HepG2 (cell line): ENCODE data around the gene BCL2L2. TPM values are rescaled to one million over a fixed set of nuclear protein-coding genes. Genes with fewer than 3 reads are reported as not detected.

ENCODE experiments used
- ATAC-seq: fragments of 200-7000 bp; cut with Tn5 transposase; 3 replicates; pipeline ENCODE4 v1.9.1; 2020; ENCODE audit warnings: mild to moderate bottlenecking, moderate library complexity
- BruUV-seq: library from RNA; stranded (reverse); fragments of 400-500 nt; replicated peaks from 2 replicates; lab custom pipeline; 2021; lab: Mats Ljungman, UMichigan
- CTCF ChIA-PET: fragments of 300-600 bp; formaldehyde crosslinking; extraction: SDS; loops from one replicate; lab custom pipeline; 2021; ENCODE audit warnings: low total read pairs, inconsistent platforms, low intra/inter-chr PET ratio; lab: Yijun Ruan, JAX
- POLR2A ChIA-PET: fragments of 350-600 bp; sonication (Branson Sonifier 250); formaldehyde crosslinking; loops from one replicate; lab custom pipeline; 2020; ENCODE audit warnings: antibody characterized with exemption, inconsistent platforms; lab: Yijun Ruan, JAX
- DNase-seq: peaks from one replicate; pipeline ENCODE4 v3.0.0-alpha.2; 2015; ENCODE audit warnings: low spot score
- FAIRE-seq: peaks from 3 replicates; lab custom pipeline; 2011; peaks lifted over from hg19 to GRCh38; lab: Jason Lieb, UNC
- H2AFZ ChIP-seq: one replicate; pipeline ENCODE4 v1.6.1; 2011; ENCODE audit warnings: low read length, inconsistent platforms
- H3K27ac ChIP-seq: fragments of 300-600 bp; 3 replicates; pipeline ENCODE4 v1.8.0; 2011; ENCODE audit warnings: mixed run types, mild to moderate bottlenecking, mixed read lengths, low read length, inconsistent platforms; ENCODE audit not compliant: insufficient read depth; ENCODE audit errors: extremely low read length
- H3K27me3 ChIP-seq, 2 experiments: fragments of 200-600 bp in 1 of 2; 2 replicates in 1 of 2; 3 replicates in 1 of 2; pipeline versions ENCODE4 v1.6.0 to v1.8.0; 2011; ENCODE audit warnings: low read length in 2 of 2, mild to moderate bottlenecking in 2 of 2, moderate library complexity in 2 of 2, inconsistent platforms in 1 of 2; ENCODE audit not compliant: insufficient read depth in 2 of 2, control insufficient read depth in 1 of 2
- H3K36me3 ChIP-seq, 2 experiments: fragments of 200-600 bp in 1 of 2; replicated peaks in 1 of 2; 2 replicates in 1 of 2; 3 replicates in 1 of 2; pipeline versions ENCODE4 v1.5.1 to v1.8.0; 2011; ENCODE audit warnings: low read length in 2 of 2, inconsistent platforms in 1 of 2; ENCODE audit not compliant: insufficient read depth in 2 of 2, control insufficient read depth in 1 of 2
- H3K4me1 ChIP-seq: 2 replicates; pipeline ENCODE4 v1.5.1; 2012; ENCODE audit warnings: low read length, inconsistent platforms; ENCODE audit not compliant: insufficient read depth
- H3K4me2 ChIP-seq: 2 replicates; pipeline ENCODE4 v1.6.0; 2011; ENCODE audit warnings: low read depth, low read length, inconsistent platforms
- H3K4me3 ChIP-seq, 3 experiments: fragments of 200-600 bp in 1 of 3; sonication (generic), shearing (Covaris generic) in 1 of 3; replicated peaks in 1 of 3; 2 replicates each; pipeline ENCODE4 v1.5.1; 2011 to 2016; ENCODE audit warnings: low read length in 3 of 3, inconsistent platforms in 2 of 3, low read depth in 2 of 3, mild to moderate bottlenecking in 2 of 3, control low read depth in 1 of 3, mixed read lengths in 1 of 3; ENCODE audit not compliant: insufficient read depth in 1 of 3
- H3K79me2 ChIP-seq: one replicate; pipeline ENCODE4 v1.6.1; 2011; ENCODE audit warnings: low read length, inconsistent platforms; ENCODE audit not compliant: insufficient read depth
- H3K9ac ChIP-seq: 2 replicates; pipeline ENCODE4 v1.6.0; 2011; ENCODE audit warnings: mild to moderate bottlenecking, low read depth, low read length, inconsistent platforms; ENCODE audit not compliant: insufficient read depth
- H3K9me3 ChIP-seq: 2 replicates; pipeline ENCODE4 v1.5.1; 2012; ENCODE audit warnings: mild to moderate bottlenecking, low read length
- H4K20me1 ChIP-seq: 2 replicates; pipeline ENCODE4 v1.6.0; 2011; ENCODE audit warnings: inconsistent platforms, mild to moderate bottlenecking, low read length, moderate library complexity; ENCODE audit not compliant: insufficient read depth
- ATF7 ChIP-seq, 2 experiments: fragments of 450-650 bp in 1 of 2; sonication (generic) in 1 of 2; formaldehyde crosslinking in 1 of 2; IDR thresholded peaks; 2 replicates each; pipeline versions ENCODE4 v1.4.0 to v1.6.1; 2016 to 2020; ENCODE audit warnings: antibody characterized with exemption in 1 of 2, mild to moderate bottlenecking in 1 of 2, missing genetic modification reagents in 1 of 2
- ESRRA ChIP-seq: sonication (generic); formaldehyde crosslinking; IDR thresholded peaks from 2 replicates; pipeline ENCODE4 v1.5.1; 2020; ENCODE audit warnings: mild to moderate bottlenecking, low read depth, missing genetic modification reagents
- EZH2 ChIP-seq: conservative IDR thresholded peaks from 2 replicates; pipeline ENCODE4 v1.6.1; 2012; ENCODE audit warnings: mild to moderate bottlenecking, low read depth, low read length, moderate library complexity
- KDM5B ChIP-seq: sonication (generic); formaldehyde crosslinking; IDR thresholded peaks from 2 replicates; pipeline ENCODE4 v1.4.0; 2020; ENCODE audit warnings: missing genetic modification reagents, mild to moderate bottlenecking, borderline replicate concordance
- MTA1 ChIP-seq: sonication (generic); formaldehyde crosslinking; IDR thresholded peaks from 2 replicates; pipeline ENCODE4 v1.4.0; 2020; ENCODE audit warnings: missing genetic modification reagents, mild to moderate bottlenecking, borderline replicate concordance
- PLSCR1 ChIP-seq: sonication (generic); formaldehyde crosslinking; IDR thresholded peaks from 2 replicates; pipeline ENCODE4 v1.5.0; 2020; ENCODE audit warnings: missing genetic modification reagents, mild to moderate bottlenecking, borderline replicate concordance
- RFXAP ChIP-seq: sonication (generic); formaldehyde crosslinking; IDR thresholded peaks from 2 replicates; pipeline ENCODE4 v1.4.0; 2020; ENCODE audit warnings: missing genetic modification reagents, borderline replicate concordance
- TOPORS ChIP-seq: sonication (generic); formaldehyde crosslinking; IDR thresholded peaks from 2 replicates; pipeline ENCODE4 v1.8.0; 2023; ENCODE audit warnings: mild to moderate bottlenecking, missing genetic modification reagents
- ZNF207 ChIP-seq: fragments of 450-650 bp; IDR thresholded peaks from 2 replicates; pipeline ENCODE4 v1.6.1; 2016; ENCODE audit warnings: antibody characterized with exemption, borderline replicate concordance
- ZNF230 ChIP-seq: sonication (generic); formaldehyde crosslinking; IDR thresholded peaks from 2 replicates; pipeline ENCODE4 v1.4.0; 2020; ENCODE audit warnings: mild to moderate bottlenecking, missing genetic modification reagents
- ZNF468 ChIP-seq: sonication (generic); formaldehyde crosslinking; IDR thresholded peaks from 2 replicates; pipeline ENCODE4 v1.8.0; 2022; ENCODE audit warnings: mild to moderate bottlenecking, moderate library complexity, missing genetic modification reagents
- ZNF577 ChIP-seq: sonication (generic); formaldehyde crosslinking; IDR thresholded peaks from 2 replicates; pipeline ENCODE4 v1.4.0; 2020; ENCODE audit warnings: mild to moderate bottlenecking, low read depth, missing genetic modification reagents, borderline replicate concordance
- ZNF589 ChIP-seq: sonication (generic); formaldehyde crosslinking; conservative IDR thresholded peaks from 2 replicates; pipeline ENCODE4 v1.8.0; 2022; ENCODE audit warnings: mild to moderate bottlenecking, moderate library complexity, missing genetic modification reagents
- ZNF678 ChIP-seq: sonication (generic); formaldehyde crosslinking; IDR thresholded peaks from 2 replicates; pipeline ENCODE4 v1.4.0; 2020; ENCODE audit warnings: mild to moderate bottlenecking, missing genetic modification reagents
- WGBS: methylation state at CpG from one replicate; pipeline ENCODE4 v1.1.6; 2017; ENCODE audit warnings: low lambda C conversion rate; 5-methylcytosine and 5-hydroxymethylcytosine counted together
- in situ Hi-C: cut with HindIII; loops from 2 replicates; pipeline ENCODE4 v1.10.0; 2017; ENCODE audit warnings: low pct_unique_long_range_greater_than_20kb; ENCODE audit not compliant: extremely low pct_ligation_motif_present
- intact Hi-C: fragments of 100-400 bp; cut with micrococcal nuclease; formaldehyde crosslinking; loops from one replicate; pipeline ENCODE4 v1.10.0; 2022; ENCODE audit not compliant: unreplicated experiment
- polyA plus RNA-seq, 8 experiments: library from polyadenylated mRNA; depleted of rRNA in 3 of 8; stranded (reverse) in 7 of 8; unstranded in 1 of 8; fragments of >200 nt; fragmentation: Illumina TruSeq in 4 of 8; extraction: Trizol in 4 of 8; gene quantifications; 2 replicates each; pipeline versions ENCODE4 v1.2.1 to v1.2.3, GENCODE V29; 2011 to 2016; ENCODE audit warnings: low read depth in 4 of 8, missing spikeins in 1 of 8, mixed read lengths in 1 of 8; ENCODE audit not compliant: insufficient read depth in 1 of 8
- total RNA-seq, 5 experiments: library from RNA; depleted of rRNA; stranded (reverse); fragments of >200 nt; fragmentation: Illumina TruSeq; extraction: Trizol; gene quantifications; 2 replicates each; pipeline ENCODE4 v1.2.3, GENCODE V29; 2016; ENCODE audit warnings: low read depth in 1 of 5
- TF ChIP-seq, protein P1 (sequence below): sonication (generic); formaldehyde crosslinking; IDR thresholded peaks from 2 replicates; pipeline ENCODE4 v1.5.1; 2020; ENCODE audit warnings: mild to moderate bottlenecking, moderate library complexity, missing genetic modification reagents

BCL2L2 gene
- total and polyA plus RNA-seq, 2 of the 13 experiments (the other 11 are each of a cell fraction or from before 2014, with no cell fraction given), result 28.1 to 49.8 TPM

DNA sequence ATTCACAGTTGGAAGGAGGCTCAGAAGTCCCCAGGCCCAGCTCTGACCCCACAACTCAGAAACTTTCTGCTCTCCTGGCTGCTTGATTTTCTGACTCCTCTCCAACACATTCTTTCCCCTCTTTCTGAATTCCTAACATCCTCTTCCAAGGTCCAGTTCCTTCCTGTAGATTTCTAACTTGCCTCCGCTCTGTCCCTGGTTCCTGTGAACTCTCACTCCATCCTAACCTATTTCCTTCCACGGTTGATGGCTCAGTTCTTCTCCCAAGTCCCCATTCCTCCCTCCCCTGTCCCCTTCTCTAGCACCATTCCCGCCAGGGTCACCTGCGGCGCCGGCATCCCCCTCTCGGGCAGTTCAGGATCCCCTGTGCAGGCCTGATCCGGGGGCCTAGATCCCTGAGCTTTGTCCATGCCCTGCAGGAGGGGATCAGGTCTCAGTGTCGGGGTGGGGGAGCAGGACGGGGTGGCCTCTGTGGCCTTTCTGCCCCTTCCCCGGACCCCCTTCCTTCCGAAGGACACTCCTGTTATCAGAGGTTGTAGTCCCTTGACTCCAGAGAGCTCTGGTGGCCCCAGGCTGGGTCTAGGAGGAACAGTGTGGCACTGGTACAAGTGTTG, 52.0 kb downstream of the BCL2L2 start:
- ChIA-PET CTCF (interaction anchor here (1.6 kb wide), 1 partner anchor 21 kb away, joined by 4 read pairs; no protein-coding TSS in a partner anchor), POLR2A (no interaction called here)
- ATAC-seq (peak; percentile 31), DNase-seq (no peak), FAIRE-seq (no peak)
- BruUV-seq, result no TSS peak
- H3K36me3 ChIP-seq, result no peaks in the 10 kb centered on the region
- no peak overlapping the region for H2AFZ ChIP-seq
- H3K79me2 ChIP-seq, result no peaks in the 10 kb centered on the region
- no peaks in the 10 kb centered on the region for H3K9me3 ChIP-seq
- in situ Hi-C loops, result no loop called here
- H3K4me2 ChIP-seq, result no peak overlapping the region
- H3K27ac ChIP-seq, result no peak overlapping the region
- H3K4me1 ChIP-seq, result peaks cover 30% of the 10 kb centered on the region
- WGBS, result 36% methylated on average over 12 of the region's 12 CpGs
- no peak overlapping the region for H3K9ac ChIP-seq
- H4K20me1 ChIP-seq, result no peaks in the 10 kb centered on the region
- H3K27me3 ChIP-seq, result peaks cover 38 to 93% of the 10 kb centered on the region in 2 experiments
- no peak overlapping the region for H3K4me3 ChIP-seq
- intact Hi-C loops, result no loop called here
- TF ChIP-seq ZNF589 (CRISPR knock-in tag) (no peak), ZNF207 (0 out of 2 replicates have a peak, but pooled peaks have one; percentile 36), MTA1 (CRISPR knock-in tag) (peak; percentile 56; the same call in 1 of the 2 replicates), EZH2 (peak; percentile 64), PLSCR1 (CRISPR knock-in tag) (no peak), KDM5B (CRISPR knock-in tag) (peak; percentile 65; the same call in 1 of the 2 replicates), ZNF230 (CRISPR knock-in tag) (no peak), ATF7 (IDR thresholded peaks at IDR 0.05) (no peak), ATF7 (CRISPR knock-in tag; IDR thresholded peaks at IDR 0.05) (peak; percentile 83), ESRRA (CRISPR knock-in tag) (no peak), ZNF577 (CRISPR knock-in tag) (0 out of 2 replicates have a peak, but pooled peaks have one; percentile 31), TOPORS (CRISPR knock-in tag) (no peak), RFXAP (CRISPR knock-in tag) (no peak), ZNF468 (CRISPR knock-in tag) (no peak), ZNF678 (no peak)
- TF ChIP-seq, protein P1, sequence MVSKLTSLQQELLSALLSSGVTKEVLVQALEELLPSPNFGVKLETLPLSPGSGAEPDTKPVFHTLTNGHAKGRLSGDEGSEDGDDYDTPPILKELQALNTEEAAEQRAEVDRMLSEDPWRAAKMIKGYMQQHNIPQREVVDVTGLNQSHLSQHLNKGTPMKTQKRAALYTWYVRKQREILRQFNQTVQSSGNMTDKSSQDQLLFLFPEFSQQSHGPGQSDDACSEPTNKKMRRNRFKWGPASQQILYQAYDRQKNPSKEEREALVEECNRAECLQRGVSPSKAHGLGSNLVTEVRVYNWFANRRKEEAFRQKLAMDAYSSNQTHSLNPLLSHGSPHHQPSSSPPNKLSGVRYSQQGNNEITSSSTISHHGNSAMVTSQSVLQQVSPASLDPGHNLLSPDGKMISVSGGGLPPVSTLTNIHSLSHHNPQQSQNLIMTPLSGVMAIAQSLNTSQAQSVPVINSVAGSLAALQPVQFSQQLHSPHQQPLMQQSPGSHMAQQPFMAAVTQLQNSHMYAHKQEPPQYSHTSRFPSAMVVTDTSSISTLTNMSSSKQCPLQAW, result 0 out of 2 replicates have a peak, but pooled peaks have one; percentile 41
